B cell (primary cell): Measurements from ENCODE around the gene MBNL1. TPM values are rescaled to one million over a fixed set of nuclear protein-coding genes. Genes with fewer than 3 reads are reported as not detected.

Source experiments
- ATAC-seq: fragments of 200-7000 bp; cut with Tn5 transposase; one replicate; pipeline ENCODE4 v1.10.0; 2021; ENCODE audit warnings: low read depth, mild to moderate bottlenecking, moderate number of reproducible peaks, moderate library complexity
- CTCF ChIA-PET: fragments of 350-600 bp; sonication (Branson Sonifier 250); formaldehyde crosslinking; loops from one replicate; lab custom pipeline; 2021; ENCODE audit warnings: antibody characterized with exemption, inconsistent platforms; lab: Charles Lee
- POLR2A ChIA-PET: fragments of 350-600 bp; sonication (Branson Sonifier 250); formaldehyde crosslinking; loops from one replicate; lab custom pipeline; 2021; ENCODE audit warnings: antibody characterized with exemption; lab: Charles Lee
- DNase-seq: peaks from one replicate; pipeline ENCODE4 v3.0.0; 2013
- H2AFZ ChIP-seq: 2 replicates; pipeline ENCODE4 v1.6.1; 2012; ENCODE audit warnings: mild to moderate bottlenecking, low read depth, low read length; ENCODE audit not compliant: insufficient read depth, poor library complexity, severe bottlenecking
- H3K27ac ChIP-seq, 2 donors: 1 replicate in 1 of 2; 2 replicates in 1 of 2; pipeline ENCODE4 v1.5.1; 2012 to 2013; ENCODE audit warnings: low read length in 2 of 2, mild to moderate bottlenecking in 2 of 2, moderate library complexity in 1 of 2
- H3K27me3 ChIP-seq, 4 experiments: fragments of 200-600 bp in 1 of 4; sonication (generic) in 1 of 4; replicated peaks in 1 of 4; 1 replicate in 2 of 4; 2 replicates in 2 of 4; pipeline versions ENCODE4 v1.6.1 to v1.7.0; 2013 to 2016; ENCODE audit warnings: low read length in 3 of 4, mild to moderate bottlenecking in 2 of 4, mixed read lengths in 1 of 4, moderate library complexity in 1 of 4; ENCODE audit not compliant: insufficient read depth in 4 of 4, control insufficient read depth in 3 of 4; ENCODE audit errors: control extremely low read depth in 1 of 4
- H3K36me3 ChIP-seq, 2 experiments: replicated peaks in 1 of 2; 1 replicate in 1 of 2; 2 replicates in 1 of 2; pipeline versions ENCODE4 v1.6.1 to v1.7.1; 2013; ENCODE audit warnings: low read length in 1 of 2; ENCODE audit not compliant: insufficient read depth in 2 of 2, control insufficient read depth in 1 of 2; ENCODE audit errors: control extremely low read depth in 1 of 2, extremely low read depth in 1 of 2
- H3K4me1 ChIP-seq, 2 donors: fragments of 200-600 bp in 1 of 2; sonication (generic) in 1 of 2; 1 replicate in 1 of 2; 2 replicates in 1 of 2; pipeline versions ENCODE4 v1.5.1 to v1.6.1; 2013 to 2017; ENCODE audit warnings: low read length in 2 of 2; ENCODE audit not compliant: control insufficient read depth in 2 of 2, insufficient read depth in 2 of 2
- H3K4me2 ChIP-seq: replicated peaks from 2 replicates; pipeline ENCODE3; 2012; ENCODE audit warnings: mild to moderate bottlenecking, low read depth, low read length; ENCODE audit not compliant: poor library complexity, severe bottlenecking
- H3K4me3 ChIP-seq, 5 experiments: fragments of 200-600 bp in 1 of 5; sonication (generic) in 1 of 5; 1 replicate in 3 of 5; 2 replicates in 2 of 5; pipeline versions ENCODE4 v1.5.1 to v1.7.0; 2011 to 2016; ENCODE audit warnings: low read length in 4 of 5, mild to moderate bottlenecking in 4 of 5, low read depth in 2 of 5, control low read depth in 1 of 5, moderate library complexity in 1 of 5; ENCODE audit not compliant: insufficient read depth in 1 of 5; ENCODE audit errors: control extremely low read depth in 1 of 5, extremely low read depth in 1 of 5
- H3K79me2 ChIP-seq: fragments of 200-600 bp; sonication (generic); one replicate; pipeline ENCODE4 v1.6.0; 2016; ENCODE audit warnings: low read length; ENCODE audit not compliant: control insufficient read depth, insufficient read depth
- H3K9ac ChIP-seq: fragments of 200-600 bp; sonication (generic); 2 replicates; pipeline ENCODE4 v1.6.1; 2017; ENCODE audit warnings: mild to moderate bottlenecking, low read length, moderate library complexity
- H3K9me3 ChIP-seq, 3 donors: one replicate each; pipeline versions ENCODE4 v1.6.1 to v1.7.1; 2013; ENCODE audit warnings: low read length in 2 of 3; ENCODE audit not compliant: control insufficient read depth in 2 of 3, insufficient read depth in 1 of 3; ENCODE audit errors: control extremely low read depth in 1 of 3
- H4K20me1 ChIP-seq: 2 replicates; pipeline ENCODE4 v1.6.0; 2012; ENCODE audit warnings: mild to moderate bottlenecking, low read length; ENCODE audit not compliant: insufficient read depth, control insufficient read depth, poor library complexity, severe bottlenecking
- H3K27ac Mint-ChIP-seq: one replicate; pipeline ENCODE4 v1.8.0; 2021; ENCODE audit warnings: mixed read lengths
- H3K27me3 Mint-ChIP-seq: one replicate; pipeline ENCODE4 v1.8.0; 2021; ENCODE audit warnings: mixed read lengths
- H3K4me1 Mint-ChIP-seq: one replicate; pipeline ENCODE4 v1.8.0; 2021; ENCODE audit warnings: mixed read lengths
- H3K4me3 Mint-ChIP-seq: one replicate; pipeline ENCODE4 v1.8.0; 2021; ENCODE audit warnings: mixed read lengths
- H3K9me3 Mint-ChIP-seq: one replicate; pipeline ENCODE4 v1.8.0; 2022; ENCODE audit warnings: mixed read lengths; ENCODE audit not compliant: insufficient read depth
- CTCF ChIP-seq: fragments of 200-600 bp; IDR thresholded peaks from one replicate; pipeline ENCODE4 v1.8.0; 2022; ENCODE audit warnings: antibody characterized with exemption, mild to moderate bottlenecking
- EZH2 ChIP-seq: IDR thresholded peaks from 2 replicates; pipeline ENCODE4 v1.6.1; 2012; ENCODE audit warnings: borderline replicate concordance, low read depth, mild to moderate bottlenecking, moderate library complexity, low read length; ENCODE audit not compliant: insufficient read depth, poor library complexity, severe bottlenecking
- WGBS: methylation state at CpG from one replicate; pipeline ENCODE4 v1.1.5; 2013; ENCODE audit warnings: missing lambda C conversion rate; ENCODE audit not compliant: insufficient coverage; 5-methylcytosine and 5-hydroxymethylcytosine counted together
- intact Hi-C: fragments of 100-400 bp; cut with micrococcal nuclease; formaldehyde crosslinking; loops from one replicate; pipeline ENCODE4 v1.10.0; 2022
- polyA plus RNA-seq: library from polyadenylated mRNA; depleted of rRNA; stranded (reverse); fragments of >200 nt; gene quantifications from 2 replicates; pipeline ENCODE4 v1.2.3, GENCODE V29; 2012
- total RNA-seq, 2 donors: library from RNA; stranded (reverse); fragments of 120-200 nt in 1 of 2; gene quantifications; 1 replicate in 1 of 2; 2 replicates in 1 of 2; pipeline versions ENCODE4 v1.2.3 to v1.2.4, GENCODE V29; 2013 to 2022

MBNL1 gene
- total and polyA plus RNA-seq, 2 donors (not counting 1 experiment from before 2014, with no cell fraction given) = 195 to 505 TPM

- Histone ChIP-seq H3K4me1 (peaks cover 52 to 79% of the 10 kb centered on the region in 2 donors), H3K27me3 (no peaks in the 10 kb centered on the region), H3K9me3 (no peaks in the 10 kb centered on the region), H3K79me2 (peaks cover 100% of the 10 kb centered on the region), H3K36me3 (no peaks in the 10 kb centered on the region), H3K4me3 (no peak overlapping the region), H3K27ac (peak overlapping the region in 1 of 2 donors; percentile 74), H3K4me2 (peak overlapping the region; percentile 49), H2AFZ (no peak overlapping the region), H3K9ac (no peak overlapping the region), H4K20me1 (peaks cover 38% of the 10 kb centered on the region)
- ChIA-PET POLR2A (interaction anchor here (0.6 to 0.7 kb wide), 2 partner anchors 19 to 23 kb away, joined by 3 to 4 read pairs; no protein-coding TSS in a partner anchor), CTCF (interaction anchor here (2.5 kb wide), 1 partner anchor 109 kb away, joined by 10 read pairs; no protein-coding TSS in a partner anchor)
- intact Hi-C loops = loop anchor here (10.0 kb wide), 1 partner anchor 218 kb away; no protein-coding TSS in a partner anchor
- DNase-seq (no peak), ATAC-seq (no peak)
- no CpG with 5 or more reads among the region's 3 CpGs for WGBS
- no peaks in the 10 kb centered on the region for H3K27me3 Mint-ChIP-seq
- TF ChIP-seq CTCF = no peak
- no peak for TF ChIP-seq EZH2
- no peak overlapping the region for H3K27ac Mint-ChIP-seq
- peak overlapping the region; percentile 10 for H3K4me3 Mint-ChIP-seq
- peaks cover 77% of the 10 kb centered on the region for H3K4me1 Mint-ChIP-seq
- H3K9me3 Mint-ChIP-seq = no peaks in the 10 kb centered on the region
Measured at GRCh38 chr3:152292366-152292765, 23.6 kb downstream of the MBNL1 start.

GRCh38 chr3:152293347-152294006, 24.7 kb downstream of the MBNL1 start:
- Histone ChIP-seq H3K9me3 (no peaks in the 10 kb centered on the region), H3K36me3 (peaks cover 1 to 3% of the 10 kb centered on the region in 2 experiments), H3K9ac (no peak overlapping the region), H3K4me3 (no peak overlapping the region), H3K79me2 (peaks cover 100% of the 10 kb centered on the region), H3K4me1 (peaks cover 50 to 77% of the 10 kb centered on the region in 2 donors), H3K27ac (peak overlapping the region in 1 of 2 donors; percentile 74), H3K27me3 (no peaks in the 10 kb centered on the region), H3K4me2 (peak overlapping the region; percentile 25), H4K20me1 (peaks cover 41% of the 10 kb centered on the region), H2AFZ (no peak overlapping the region)
- Mint-ChIP-seq H3K9me3 (no peaks in the 10 kb centered on the region), H3K27me3 (no peaks in the 10 kb centered on the region), H3K27ac (peak overlapping the region; percentile 54), H3K4me1 (peaks cover 74% of the 10 kb centered on the region), H3K4me3 (peak overlapping the region; percentile 24)
- TF ChIP-seq CTCF = no peak
- no peak for TF ChIP-seq EZH2
- CTCF ChIA-PET = no interaction called here
- WGBS = no CpG with 5 or more reads among the region's 1 CpG
- no peak for ATAC-seq
- DNase-seq = no peak
- intact Hi-C loops = loop anchor here (10.0 kb wide), 1 partner anchor 219 kb away; no protein-coding TSS in a partner anchor
- POLR2A ChIA-PET = no interaction called here
